ENCODE results near the gene AMZ2. TPM values are rescaled to one million over a fixed set of nuclear protein-coding genes. Genes with fewer than 3 reads are reported as not detected.
A peak's percentile ranks its signal among the peaks of the same experiment; 100 is the strongest.

Gene AMZ2
- total RNA-seq, 1 experiment from 2014 or later = 54.6 TPM

GRCh38 chr17:68198931-68199836, 48.7 kb upstream of the AMZ2 start (continued):
- TF ChIP-seq HMGXB4 (CRISPR knock-in tag; IDR thresholded peaks at IDR 0.05) (0 out of 2 replicates have a peak, but pooled peaks have one; percentile 56), NFYB (CRISPR knock-in tag; conservative IDR thresholded peaks at IDR 0.05; ENCODE audit: low read depth) (peak; percentile 26; the same call in 1 of the 2 replicates), AR (CRISPR knock-in tag; IDR thresholded peaks at IDR 0.05) (no peak), ZNF423 (CRISPR knock-in tag; IDR thresholded peaks at IDR 0.05) (peak; percentile 43; the same call in 1 of the 2 replicates), MLX (CRISPR knock-in tag; IDR thresholded peaks at IDR 0.05) (0 out of 2 replicates have a peak, but pooled peaks have one; percentile 55), ZNF121 (CRISPR knock-in tag; IDR thresholded peaks at IDR 0.05) (no peak), ZNF263 (CRISPR knock-in tag; IDR thresholded peaks at IDR 0.05; ENCODE audit: low read depth) (no peak), ATF6 (CRISPR knock-in tag; IDR thresholded peaks at IDR 0.05) (no peak), FOXP4 (CRISPR knock-in tag; IDR thresholded peaks at IDR 0.05) (peak; percentile 80; the same call in 1 of the 2 replicates), SP1 (CRISPR knock-in tag; conservative IDR thresholded peaks at IDR 0.05) (no peak), E2F4 (CRISPR knock-in tag; IDR thresholded peaks at IDR 0.05; ENCODE audit: borderline replicate concordance, low read depth) (no peak), PREB (CRISPR knock-in tag; IDR thresholded peaks at IDR 0.05; ENCODE audit: borderline replicate concordance) (no peak), MAX (CRISPR knock-in tag; IDR thresholded peaks at IDR 0.05) (peak; percentile 0; the same call in 1 of the 2 replicates), PRDM15 (CRISPR knock-in tag; IDR thresholded peaks at IDR 0.05) (no peak), STAT6 (CRISPR knock-in tag; conservative IDR thresholded peaks at IDR 0.05; ENCODE audit: low read depth) (no peak)

Data from WTC11 (cell line).